ENCODE data around the gene LMBRD2.

Gene LMBRD2

GRCh38 chr5:36180556-36181350 is 29.1 kb upstream of the LMBRD2 start:
- Histone ChIP-seq H3K27ac (no peak overlapping the region), H3K4me1 (peaks cover 14 to 27% (median 23%) of the 10 kb centered on the region in 10 experiments), H4K20me1 (no peaks in the 10 kb centered on the region), H3K4me2 (no peak overlapping the region), H3K36me3 (peaks cover 56 to 83% (median 65%) of the 10 kb centered on the region in 11 experiments), H3K27me3 (no peaks in the 10 kb centered on the region), H3K4me3 (no peak overlapping the region), H3K9ac (no peak overlapping the region), H3K9me3 (replicated peaks in 1 of 11) (peaks cover 0 to 25% (median 7%) of the 10 kb centered on the region in 11 experiments; a peak in 8 of 22 replicates)
- no peak for TF ChIP-seq Cebpa-rat (IDR thresholded peaks at IDR 0.05)

GRCh38 chr5:36179950-36180349 is 28.3 kb upstream of the LMBRD2 start:
- Histone ChIP-seq H3K9me3 (replicated peaks in 1 of 11) (peaks cover 0 to 18% (median 6%) of the 10 kb centered on the region in 11 experiments; a peak in 8 of 22 replicates), H3K4me1 (peaks cover 14 to 27% (median 23%) of the 10 kb centered on the region in 10 experiments), H3K36me3 (peaks cover 59 to 91% (median 73%) of the 10 kb centered on the region in 11 experiments), H3K4me2 (no peak overlapping the region), H3K27ac (no peak overlapping the region), H3K9ac (no peak overlapping the region), H3K4me3 (no peak overlapping the region), H3K27me3 (no peaks in the 10 kb centered on the region), H4K20me1 (no peaks in the 10 kb centered on the region)
- no peak for TF ChIP-seq Cebpa-rat (IDR thresholded peaks at IDR 0.05)

- H3K36me3 ChIP-seq = peaks cover 71 to 94% (median 82%) of the 10 kb centered on the region in 11 experiments
- peak overlapping the region in 8 of 11 experiments; percentile 37 to 80 (median 68); a peak in 15 of 22 replicates for H3K4me2 ChIP-seq
- peak overlapping the region in 6 of 11 experiments; percentile 3 to 68 (median 63); a peak in 9 of 22 replicates for H3K27ac ChIP-seq
- H3K9me3 ChIP-seq (replicated peaks in 1 of 11) = peaks cover 0 to 7% (median 0%) of the 10 kb centered on the region in 11 experiments; a peak in 5 of 22 replicates
- peaks cover 14 to 27% (median 23%) of the 10 kb centered on the region in 10 experiments for H3K4me1 ChIP-seq
- peak overlapping the region in 5 of 11 experiments; percentile 26 to 63 (median 57); a peak in 11 of 22 replicates for H3K9ac ChIP-seq
- H3K27me3 ChIP-seq = no peaks in the 10 kb centered on the region
- no peaks in the 10 kb centered on the region for H4K20me1 ChIP-seq
- H3K4me3 ChIP-seq = no peak overlapping the region; a peak in 1 of 20 replicates
- TF ChIP-seq Cebpa-rat (IDR thresholded peaks at IDR 0.05) = no peak
Observed at GRCh38 chr5:36178524-36178890, 26.8 kb upstream of the LMBRD2 start.

GRCh38 chr5:36177715-36178523 is 26.2 kb upstream of the LMBRD2 start:
- peak overlapping the region in 7 of 11 experiments; percentile 2 to 63 (median 29); a peak in 10 of 22 replicates for H3K9ac ChIP-seq
- peaks cover 0 to 5% (median 0%) of the 10 kb centered on the region in 11 experiments; a peak in 3 of 22 replicates for H3K9me3 ChIP-seq (replicated peaks in 1 of 11)
- peaks cover 14 to 27% (median 23%) of the 10 kb centered on the region in 10 experiments for H3K4me1 ChIP-seq
- H3K27me3 ChIP-seq = no peaks in the 10 kb centered on the region
- H4K20me1 ChIP-seq = no peaks in the 10 kb centered on the region
- no peak overlapping the region; a peak in 1 of 20 replicates for H3K4me3 ChIP-seq
- H3K27ac ChIP-seq = peak overlapping the region in 8 of 11 experiments; percentile 24 to 68 (median 58); a peak in 16 of 22 replicates
- H3K4me2 ChIP-seq = peak overlapping the region; percentile 28 to 80 (median 63); a peak in 19 of 22 replicates
- TF ChIP-seq Cebpa-rat (IDR thresholded peaks at IDR 0.05) = no peak
- H3K36me3 ChIP-seq = peaks cover 71 to 94% (median 82%) of the 10 kb centered on the region in 11 experiments

GRCh38 chr5:36177154-36177553 is 25.5 kb upstream of the LMBRD2 start:
- peak overlapping the region; percentile 28 to 80 (median 63); a peak in 19 of 22 replicates for H3K4me2 ChIP-seq
- peaks cover 14 to 27% (median 23%) of the 10 kb centered on the region in 10 experiments for H3K4me1 ChIP-seq
- peak overlapping the region in 8 of 11 experiments; percentile 2 to 63 (median 28); a peak in 7 of 22 replicates for H3K9ac ChIP-seq
- no peaks in the 10 kb centered on the region for H4K20me1 ChIP-seq
- no peak overlapping the region; a peak in 1 of 20 replicates for H3K4me3 ChIP-seq
- peak overlapping the region in 8 of 11 experiments; percentile 24 to 68 (median 58); a peak in 16 of 22 replicates for H3K27ac ChIP-seq
- H3K9me3 ChIP-seq (replicated peaks in 1 of 11) = no peaks in the 10 kb centered on the region; a peak in 1 of 22 replicates
- H3K36me3 ChIP-seq = peaks cover 71 to 94% (median 82%) of the 10 kb centered on the region in 11 experiments
- no peaks in the 10 kb centered on the region for H3K27me3 ChIP-seq
- no peak for TF ChIP-seq Cebpa-rat (IDR thresholded peaks at IDR 0.05)

- no peak for TF ChIP-seq Cebpa-rat (IDR thresholded peaks at IDR 0.05)
- H3K4me1 ChIP-seq = peaks cover 21 to 39% (median 26%) of the 10 kb centered on the region in 10 experiments
- no peak overlapping the region for H3K9ac ChIP-seq
- H4K20me1 ChIP-seq = no peaks in the 10 kb centered on the region
- peaks cover 71 to 94% (median 82%) of the 10 kb centered on the region in 11 experiments for H3K36me3 ChIP-seq
- H3K9me3 ChIP-seq (replicated peaks in 1 of 11) = no peaks in the 10 kb centered on the region
- no peak overlapping the region for H3K27ac ChIP-seq
- H3K4me3 ChIP-seq = no peak overlapping the region
- no peak overlapping the region for H3K4me2 ChIP-seq
- no peaks in the 10 kb centered on the region for H3K27me3 ChIP-seq
Observed at GRCh38 chr5:36175043-36175442, 23.4 kb upstream of the LMBRD2 start.

GRCh38 chr5:36174119-36174518 is 22.4 kb upstream of the LMBRD2 start:
- Histone ChIP-seq H3K9ac (no peak overlapping the region), H3K27me3 (no peaks in the 10 kb centered on the region), H3K4me2 (no peak overlapping the region), H4K20me1 (no peaks in the 10 kb centered on the region), H3K27ac (peak overlapping the region in 1 of 11 experiments; percentile 20; a peak in 2 of 22 replicates), H3K4me1 (peaks cover 21 to 39% (median 26%) of the 10 kb centered on the region in 10 experiments), H3K9me3 (replicated peaks in 1 of 11) (no peaks in the 10 kb centered on the region), H3K4me3 (no peak overlapping the region), H3K36me3 (peaks cover 65 to 93% (median 82%) of the 10 kb centered on the region in 11 experiments)
- TF ChIP-seq Cebpa-rat (IDR thresholded peaks at IDR 0.05) = no peak

- H3K9ac ChIP-seq = no peak overlapping the region
- no peak overlapping the region for H3K4me3 ChIP-seq
- H3K9me3 ChIP-seq (replicated peaks in 1 of 11) = no peaks in the 10 kb centered on the region
- H3K27me3 ChIP-seq = no peaks in the 10 kb centered on the region
- peaks cover 64 to 93% (median 82%) of the 10 kb centered on the region in 11 experiments for H3K36me3 ChIP-seq
- H3K4me1 ChIP-seq = peaks cover 17 to 36% (median 20%) of the 10 kb centered on the region in 10 experiments
- H4K20me1 ChIP-seq = no peaks in the 10 kb centered on the region
- H3K4me2 ChIP-seq = no peak overlapping the region
- no peak overlapping the region for H3K27ac ChIP-seq
- TF ChIP-seq Cebpa-rat (IDR thresholded peaks at IDR 0.05) = no peak
Observed at GRCh38 chr5:36173426-36173825, 21.7 kb upstream of the LMBRD2 start.

All from BLaER1 treated with 17β-estradiol and CSF1 and Interleukin-3, amounts not matched to agents 10 nM and 100 nM (cell line).